Endothelial cell of umbilical vein (primary cell): ENCODE measurements around the gene KRTAP20-1. TPM values are rescaled to one million over a fixed set of nuclear protein-coding genes. Genes with fewer than 3 reads are reported as not detected.

ENCODE experiments used
- BruUV-seq: library from RNA; stranded (reverse); fragments of 400-500 nt; replicated peaks from 2 replicates; lab custom pipeline; 2021; lab: Mats Ljungman, UMichigan
- CTCF ChIA-PET: fragments of 300-600, 350-600 bp; sonication (Branson Sonifier 250); formaldehyde crosslinking; loops from one replicate; lab custom pipeline; 2021; ENCODE audit warnings: antibody characterized with exemption, inconsistent platforms; lab: Charles Lee
- POLR2A ChIA-PET: fragments of 300-600, 350-600 bp; sonication (Branson Sonifier 250); formaldehyde crosslinking; loops from one replicate; lab custom pipeline; 2021; ENCODE audit warnings: antibody characterized with exemption, inconsistent platforms; lab: Charles Lee
- DNase-seq: peaks from one replicate; pipeline ENCODE4 v3.0.0-alpha.2; 2011; ENCODE audit warnings: low read depth, low spot score
- FAIRE-seq: peaks from 2 replicates; lab custom pipeline; 2011; peaks lifted over from hg19 to GRCh38; lab: Jason Lieb, UNC
- H2AFZ ChIP-seq: 2 replicates; pipeline ENCODE4 v1.6.0; 2012; ENCODE audit warnings: low read depth, low read length, control low read depth, inconsistent platforms
- H3K27ac ChIP-seq: 2 replicates; pipeline ENCODE4 v1.5.1; 2011; ENCODE audit warnings: low read depth, mild to moderate bottlenecking, control low read depth, low read length, moderate library complexity; ENCODE audit not compliant: insufficient read depth
- H3K27me3 ChIP-seq, 2 experiments: 2 replicates each; pipeline versions ENCODE4 v1.6.0 to v1.6.1; 2011; ENCODE audit warnings: low read length in 2 of 2, mixed read lengths in 1 of 2; ENCODE audit not compliant: control insufficient read depth in 2 of 2, insufficient read depth in 2 of 2
- H3K36me3 ChIP-seq, 2 experiments: 2 replicates in 1 of 2; 3 replicates in 1 of 2; pipeline ENCODE4 v1.5.1; 2011; ENCODE audit warnings: low read length in 2 of 2, mild to moderate bottlenecking in 1 of 2, moderate library complexity in 1 of 2; ENCODE audit not compliant: control insufficient read depth in 2 of 2, insufficient read depth in 2 of 2; ENCODE audit errors: extremely low read depth in 1 of 2
- H3K4me1 ChIP-seq: 3 replicates; pipeline ENCODE4 v1.5.1; 2011; ENCODE audit warnings: mild to moderate bottlenecking, low read length; ENCODE audit not compliant: control insufficient read depth, insufficient read depth; ENCODE audit errors: extremely low read depth
- H3K4me2 ChIP-seq: 2 replicates; pipeline ENCODE4 v1.6.1; 2011; ENCODE audit warnings: low read length, control low read depth, mixed read lengths; ENCODE audit not compliant: insufficient read depth
- H3K4me3 ChIP-seq, 3 experiments: fragments of 200-600 bp in 1 of 3; sonication (generic), shearing (Covaris generic) in 1 of 3; replicated peaks in 1 of 3; 2 replicates each; pipeline ENCODE4 v1.5.1; 2011 to 2016; ENCODE audit warnings: control low read depth in 3 of 3, low read length in 3 of 3, mild to moderate bottlenecking in 2 of 3, inconsistent platforms in 1 of 3, low read depth in 1 of 3, moderate library complexity in 1 of 3; ENCODE audit not compliant: insufficient read depth in 1 of 3
- H3K79me2 ChIP-seq: 2 replicates; pipeline ENCODE4 v1.6.0; 2012; ENCODE audit warnings: low read length, inconsistent platforms; ENCODE audit not compliant: control insufficient read depth, insufficient read depth
- H3K9ac ChIP-seq: replicated peaks from 2 replicates; pipeline ENCODE3; 2011; ENCODE audit warnings: low read length, control low read depth; ENCODE audit not compliant: insufficient read depth; ENCODE audit errors: extremely low read depth
- H3K9me1 ChIP-seq: replicated peaks from 3 replicates; pipeline ENCODE4 v1.6.0; 2011; ENCODE audit warnings: mild to moderate bottlenecking, low read length; ENCODE audit not compliant: control insufficient read depth, insufficient read depth; ENCODE audit errors: extremely low read depth
- H3K9me3 ChIP-seq: replicated peaks from 2 replicates; pipeline ENCODE4 v1.5.1; 2012; ENCODE audit warnings: low read length, inconsistent platforms; ENCODE audit not compliant: control insufficient read depth, insufficient read depth
- H4K20me1 ChIP-seq: replicated peaks from 2 replicates; pipeline ENCODE3; 2011; ENCODE audit warnings: mild to moderate bottlenecking, low read length; ENCODE audit not compliant: control insufficient read depth, insufficient read depth; ENCODE audit errors: extremely low read depth
- CTCF ChIP-seq, 2 donors: IDR thresholded peaks; 1 replicate in 1 of 2; 2 replicates in 1 of 2; pipeline ENCODE4 v1.5.1; 2011; ENCODE audit warnings: low read length in 2 of 2, mild to moderate bottlenecking in 2 of 2, moderate library complexity in 2 of 2, control low read depth in 1 of 2, inconsistent platforms in 1 of 2, low read depth in 1 of 2; ENCODE audit not compliant: insufficient read depth in 1 of 2; ENCODE audit errors: extremely low read depth in 1 of 2
- EZH2 ChIP-seq: IDR thresholded peaks from 2 replicates; pipeline ENCODE4 v1.6.1; 2012; ENCODE audit warnings: borderline replicate concordance, low read depth, mild to moderate bottlenecking, moderate library complexity, low read length, inconsistent platforms; ENCODE audit not compliant: severe bottlenecking
- FOS ChIP-seq: IDR thresholded peaks from 2 replicates; pipeline ENCODE4 v1.6.1; 2011; ENCODE audit warnings: mild to moderate bottlenecking, low read length, moderate library complexity, borderline replicate concordance; ENCODE audit not compliant: insufficient read depth
- GATA2 ChIP-seq: IDR thresholded peaks from 2 replicates; pipeline ENCODE4 v1.7.0; 2011; ENCODE audit warnings: low read depth, mild to moderate bottlenecking, moderate library complexity, mixed read lengths, low read length; ENCODE audit not compliant: insufficient read length, insufficient read depth
- JUN ChIP-seq: IDR thresholded peaks from 2 replicates; pipeline ENCODE4 v1.6.1; 2011; ENCODE audit warnings: borderline replicate concordance, low read depth; ENCODE audit not compliant: insufficient read length, insufficient read depth
- MYC ChIP-seq: IDR thresholded peaks from one replicate; pipeline ENCODE4 v1.6.1; 2011; ENCODE audit warnings: mild to moderate bottlenecking, low read depth, low read length
- POLR2A ChIP-seq: IDR thresholded peaks from 2 replicates; pipeline ENCODE4 v1.6.1; 2012; ENCODE audit warnings: low read depth, mild to moderate bottlenecking, control low read depth, low read length
- POLR2AphosphoS5 ChIP-seq: IDR thresholded peaks from 2 replicates; pipeline ENCODE4 v1.6.1; 2012; ENCODE audit warnings: low read depth, mild to moderate bottlenecking, control low read depth, low read length, moderate library complexity; ENCODE audit not compliant: insufficient read depth
- dilution Hi-C: fragments of 300-500 bp; cut with MboI; formaldehyde crosslinking; loops from one replicate; pipeline ENCODE4 v1.15.0; 2019; ENCODE audit warnings: low sequenced_read_pairs; ENCODE audit not compliant: extremely low pct_ligation_motif_present
- intact Hi-C: fragments of 100-400 bp; cut with micrococcal nuclease; formaldehyde crosslinking; loops from one replicate; pipeline ENCODE4 v1.10.0; 2022
- polyA plus RNA-seq, 4 experiments: library from polyadenylated mRNA; depleted of rRNA in 3 of 4; stranded (reverse) in 3 of 4; unstranded in 1 of 4; fragments of >200 nt; gene quantifications; 2 replicates each; pipeline versions ENCODE4 v1.2.1 to v1.2.3, GENCODE V29; 2011 to 2012; ENCODE audit warnings: missing spikeins in 1 of 4
- total RNA-seq: library from RNA; stranded (reverse); gene quantifications from 2 replicates; pipeline ENCODE4 v1.2.3, GENCODE V29; 2021

Gene KRTAP20-1
- total and polyA plus RNA-seq, 2 donors (not counting 3 experiments of a cell fraction or from before 2014, with no cell fraction given): not detected

- H2AFZ ChIP-seq: no peak overlapping the region
- POLR2A ChIA-PET: no interaction called here
- intact Hi-C loops: no loop called here
These were observed 11.9 kb downstream of the KRTAP20-1 start for GRCh38 chr21:30628109-30628508.

More at GRCh38 chr21:30628109-30628508, 11.9 kb downstream of the KRTAP20-1 start:
- FAIRE-seq: no peak
- no peaks in the 10 kb centered on the region for H3K4me1 ChIP-seq
- H4K20me1 ChIP-seq: no peaks in the 10 kb centered on the region
- H3K4me2 ChIP-seq: no peak overlapping the region
- peaks cover 11% of the 10 kb centered on the region for H3K9me3 ChIP-seq
- no peaks in the 10 kb centered on the region for H3K36me3 ChIP-seq
- H3K4me3 ChIP-seq: no peak overlapping the region
- no TSS peak for BruUV-seq
- no peak overlapping the region for H3K27ac ChIP-seq
- H3K9me1 ChIP-seq: no peaks in the 10 kb centered on the region
- H3K27me3 ChIP-seq: no peaks in the 10 kb centered on the region
- dilution Hi-C loops: no loop called here
- H3K79me2 ChIP-seq: no peaks in the 10 kb centered on the region
- no peak for TF ChIP-seq EZH2
- no peak for TF ChIP-seq CTCF (IDR thresholded peaks at IDR 0.05; ENCODE audit: extremely low read depth in 1 of 2, insufficient read depth in 1 of 2, low read depth in 1 of 2, low read length in 2 of 2)
- no peak for TF ChIP-seq MYC
- no peak for TF ChIP-seq JUN
- TF ChIP-seq POLR2A: no peak
- no peak for TF ChIP-seq POLR2AphosphoS5
- TF ChIP-seq GATA2: no peak
- no peak for TF ChIP-seq FOS
- DNase-seq: no peak
- CTCF ChIA-PET: no interaction called here
- no peak overlapping the region for H3K9ac ChIP-seq
